Breast epithelium (tissue), 4 donors: ENCODE results near the gene HSPA12A. TPM values are rescaled to one million over a fixed set of nuclear protein-coding genes. Genes with fewer than 3 reads are reported as not detected.

Experiments
- DNase-seq, 2 donors: peaks; one replicate each; pipeline ENCODE4 v3.0.0-alpha.2; 2019; ENCODE audit warnings: low spot score in 2 of 2
- H3K27ac ChIP-seq, 2 donors: fragments of 200-600 bp; sonication (generic) in 1 of 2; one replicate each; pipeline ENCODE4 v1.5.1; 2016 to 2019; ENCODE audit warnings: mild to moderate bottlenecking in 1 of 2
- H3K27me3 ChIP-seq, 2 donors: fragments of 200-600 bp; sonication (generic) in 1 of 2; one replicate each; pipeline versions ENCODE4 v1.5.1 to v1.6.0; 2017 to 2019; ENCODE audit warnings: control low read depth in 1 of 2, mild to moderate bottlenecking in 1 of 2
- H3K36me3 ChIP-seq: fragments of 200-600 bp; one replicate; pipeline ENCODE4 v1.5.1; 2019
- H3K4me1 ChIP-seq, 2 donors: fragments of 200-600 bp; sonication (generic); one replicate each; pipeline ENCODE4 v1.5.1; 2016 to 2019; ENCODE audit warnings: control low read depth in 1 of 2
- H3K4me3 ChIP-seq, 3 donors: fragments of 200-600 bp; sonication (generic); 1 replicate in 2 of 3; 2 replicates in 1 of 3; pipeline ENCODE4 v1.5.1; 2016 to 2019; ENCODE audit warnings: mild to moderate bottlenecking in 3 of 3, moderate library complexity in 2 of 3
- H3K9me3 ChIP-seq, 2 donors: fragments of 200-600 bp; sonication (generic) in 1 of 2; one replicate each; pipeline ENCODE4 v1.5.1; 2016 to 2019; ENCODE audit warnings: control low read depth in 1 of 2
- CTCF ChIP-seq, 3 donors: fragments of 450-650 bp; IDR thresholded peaks; one replicate each; pipeline ENCODE4 v1.5.1; 2016 to 2017; ENCODE audit warnings: antibody characterized with exemption in 3 of 3, mild to moderate bottlenecking in 3 of 3, moderate library complexity in 3 of 3
- POLR2A ChIP-seq: fragments of 450-650 bp; IDR thresholded peaks from one replicate; pipeline ENCODE4 v1.6.1; 2016; ENCODE audit warnings: antibody characterized with exemption, mild to moderate bottlenecking, moderate library complexity
- POLR2AphosphoS5 ChIP-seq, 3 donors: sonication (generic); formaldehyde crosslinking; IDR thresholded peaks; one replicate each; pipeline ENCODE4 v1.6.1; 2017; ENCODE audit warnings: antibody characterized with exemption in 3 of 3
- intact Hi-C: fragments of 100-400 bp; cut with DNase I; formaldehyde crosslinking; loops from one replicate; pipeline ENCODE4 v1.15.1; 2023; ENCODE audit warnings: low total_unique reads
- total RNA-seq, 3 donors: library from RNA; depleted of rRNA; stranded (reverse); fragments of >200 nt; gene quantifications; one replicate each; pipeline ENCODE4 v1.1.0, GENCODE V29; 2016

Gene HSPA12A
- total RNA-seq, 3 donors from 2014 or later: 13.2 to 23.6 (median 14.2) TPM

GRCh38 chr10:116769791-116770190, 27.4 kb upstream of the HSPA12A start:
- Histone ChIP-seq H3K4me1 (no peaks in the 10 kb centered on the region), H3K4me3 (no peak overlapping the region), H3K36me3 (no peaks in the 10 kb centered on the region), H3K27ac (no peak overlapping the region), H3K27me3 (no peaks in the 10 kb centered on the region), H3K9me3 (no peaks in the 10 kb centered on the region)
- DNase-seq: no peak
- intact Hi-C loops: no loop called here
- TF ChIP-seq CTCF (IDR thresholded peaks at IDR 0.05): no peak
- TF ChIP-seq POLR2AphosphoS5 (IDR thresholded peaks at IDR 0.05): no peak
- TF ChIP-seq POLR2A: no peak

DNA sequence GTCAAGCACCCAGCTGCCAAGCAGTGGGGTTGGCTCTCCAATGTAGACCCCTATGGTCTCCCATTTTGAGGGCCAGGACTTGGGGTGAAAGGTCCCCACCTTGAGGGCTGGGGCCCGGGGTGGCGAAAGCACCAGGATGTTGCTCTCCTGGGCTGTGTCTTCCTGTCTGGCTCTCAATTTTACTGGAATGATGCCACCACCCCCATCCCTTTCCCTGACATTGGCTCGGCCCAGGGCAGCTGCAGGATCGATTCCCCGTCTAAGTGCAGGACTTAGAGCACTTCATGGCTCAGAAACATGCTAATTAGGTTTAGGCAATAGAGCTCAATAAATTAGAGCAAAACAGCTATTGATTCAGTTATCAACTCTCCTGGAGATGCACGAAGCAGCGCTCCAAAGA, 27.0 kb upstream of the HSPA12A start:
- intact Hi-C loops: no loop called here
- H3K4me1 ChIP-seq: no peaks in the 10 kb centered on the region

DNA sequence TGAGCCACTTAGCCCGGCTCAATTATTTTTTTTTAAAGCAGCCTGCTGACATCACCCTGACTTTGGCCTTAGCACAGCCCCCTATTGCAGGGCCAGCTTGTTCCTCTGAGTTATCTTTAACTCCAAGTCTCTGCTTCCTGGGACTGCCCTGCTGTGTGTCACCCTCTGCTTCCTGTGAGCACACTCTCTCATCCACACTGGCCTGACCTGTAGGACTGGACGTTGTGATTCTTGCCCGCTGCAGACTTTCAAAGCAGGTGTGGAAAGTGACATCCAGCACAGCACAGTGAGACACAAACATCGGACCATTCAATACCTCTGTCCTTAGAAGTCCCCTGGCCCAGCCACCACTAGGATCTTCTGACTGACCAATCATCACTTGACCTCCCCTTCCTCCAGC, 26.4 kb upstream of the HSPA12A start:
- no peaks in the 10 kb centered on the region for H3K9me3 ChIP-seq
- no peak overlapping the region for H3K27ac ChIP-seq
- H3K36me3 ChIP-seq: no peaks in the 10 kb centered on the region
- no peak overlapping the region for H3K4me3 ChIP-seq
- H3K4me1 ChIP-seq: no peaks in the 10 kb centered on the region
- DNase-seq: no peak
- no peak for TF ChIP-seq POLR2AphosphoS5 (IDR thresholded peaks at IDR 0.05)
- TF ChIP-seq POLR2A: no peak
- TF ChIP-seq CTCF (IDR thresholded peaks at IDR 0.05): no peak
- intact Hi-C loops: no loop called here
- H3K27me3 ChIP-seq: no peaks in the 10 kb centered on the region

More for the DNA sequence above, 27.0 kb upstream of the HSPA12A start:
- Histone ChIP-seq H3K27ac (no peak overlapping the region), H3K4me3 (no peak overlapping the region), H3K36me3 (no peaks in the 10 kb centered on the region), H3K27me3 (no peaks in the 10 kb centered on the region), H3K9me3 (no peaks in the 10 kb centered on the region)
- no peak for DNase-seq
- TF ChIP-seq POLR2A: no peak
- no peak for TF ChIP-seq CTCF (IDR thresholded peaks at IDR 0.05)
- no peak for TF ChIP-seq POLR2AphosphoS5 (IDR thresholded peaks at IDR 0.05)

DNA sequence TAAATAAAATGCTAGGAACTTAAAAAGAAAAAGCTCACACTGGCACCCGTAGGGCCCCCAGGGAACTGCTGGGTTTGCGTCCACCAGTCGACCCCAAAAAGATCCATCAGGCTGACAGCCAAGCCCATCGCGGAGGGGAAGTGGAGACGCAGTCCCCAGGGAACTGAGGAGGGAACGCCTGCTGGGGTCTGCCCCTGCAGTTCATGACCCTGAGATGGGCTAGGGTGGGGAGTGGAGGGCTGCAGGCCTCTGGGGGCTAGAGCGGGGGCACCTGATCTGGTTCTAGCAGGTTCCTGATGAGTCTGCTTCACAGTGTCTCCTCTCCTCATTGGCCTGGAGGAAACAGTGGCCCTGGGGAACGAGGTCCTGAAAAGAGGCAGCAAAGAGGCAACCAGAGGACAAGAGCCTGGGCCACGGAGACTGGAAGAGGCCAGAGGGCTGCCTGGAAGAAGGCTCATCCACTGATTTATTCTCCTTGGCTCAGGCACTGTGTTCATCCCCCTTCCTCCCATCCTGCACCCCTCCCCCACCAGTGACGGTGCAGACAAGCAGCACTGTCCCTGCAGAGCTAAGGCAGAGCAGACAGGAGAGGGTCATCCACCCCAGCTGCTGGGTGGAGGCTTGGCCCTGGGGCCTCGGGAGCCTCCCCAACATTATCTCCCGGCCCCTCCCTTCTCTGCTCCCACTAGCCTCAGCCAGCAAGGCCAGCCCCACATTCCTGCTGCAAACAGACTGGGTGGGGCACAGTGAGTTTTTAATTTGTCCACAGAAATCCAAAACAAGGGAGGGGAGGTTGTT, 24.7 kb upstream of the HSPA12A start:
- no peaks in the 10 kb centered on the region for H3K27me3 ChIP-seq
- H3K36me3 ChIP-seq: no peaks in the 10 kb centered on the region
- H3K4me1 ChIP-seq: no peaks in the 10 kb centered on the region
- H3K27ac ChIP-seq: no peak overlapping the region
- TF ChIP-seq CTCF (IDR thresholded peaks at IDR 0.05) (no peak), POLR2AphosphoS5 (IDR thresholded peaks at IDR 0.05) (no peak), POLR2A (no peak)
- no peak for DNase-seq
- H3K4me3 ChIP-seq: no peak overlapping the region
- H3K9me3 ChIP-seq: no peaks in the 10 kb centered on the region
- intact Hi-C loops: no loop called here

- Histone ChIP-seq H3K4me3 (no peak overlapping the region), H3K27ac (no peak overlapping the region)
- intact Hi-C loops: no loop called here
Measured at GRCh38 chr10:116766241-116766827, 24.0 kb upstream of the HSPA12A start.

More at GRCh38 chr10:116766241-116766827, 24.0 kb upstream of the HSPA12A start:
- H3K4me1 ChIP-seq: no peaks in the 10 kb centered on the region
- no peak for DNase-seq
- H3K36me3 ChIP-seq: no peaks in the 10 kb centered on the region
- H3K9me3 ChIP-seq: no peaks in the 10 kb centered on the region
- H3K27me3 ChIP-seq: no peaks in the 10 kb centered on the region
- TF ChIP-seq POLR2AphosphoS5 (IDR thresholded peaks at IDR 0.05): no peak
- TF ChIP-seq POLR2A: no peak
- no peak for TF ChIP-seq CTCF (IDR thresholded peaks at IDR 0.05)
